ENCODE measurements around the gene CDC42EP3. TPM values are rescaled to one million over a fixed set of nuclear protein-coding genes. Genes with fewer than 3 reads are reported as not detected.

Gene CDC42EP3, protein sequence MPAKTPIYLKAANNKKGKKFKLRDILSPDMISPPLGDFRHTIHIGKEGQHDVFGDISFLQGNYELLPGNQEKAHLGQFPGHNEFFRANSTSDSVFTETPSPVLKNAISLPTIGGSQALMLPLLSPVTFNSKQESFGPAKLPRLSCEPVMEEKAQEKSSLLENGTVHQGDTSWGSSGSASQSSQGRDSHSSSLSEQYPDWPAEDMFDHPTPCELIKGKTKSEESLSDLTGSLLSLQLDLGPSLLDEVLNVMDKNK
- total RNA-seq, result 10 to 100 TPM in 3 of 4 donors, 1 to 10 TPM in 1; 8.1 to 24.7 (median 18.8) TPM

- H3K27me3 ChIP-seq, result no peaks in the 10 kb centered on the region
- intact Hi-C loops (cut with DNase I), result loop anchor here (10.0 kb wide), 1 partner anchor 104 kb away; no protein-coding TSS in a partner anchor
- 1 to 2% methylated on average over 19 to 23 of the region's 90 CpGs for WGBS, 2 donors
- H3K4me3 ChIP-seq (replicated peaks in 1 of 3), result peak within 1 kb of the TSS; percentile 68 to 99 (median 97)
- TF ChIP-seq POLR2A (IDR thresholded peaks at IDR 0.05) (peak in 1 of 2 donors; percentile 76), CTCF (IDR thresholded peaks at IDR 0.05) (no peak)
- peak; percentile 65 to 74 for DNase-seq
- no peaks in the 10 kb centered on the region for H3K9me3 ChIP-seq
- H3K27ac ChIP-seq, result peak within 1 kb of the TSS; percentile 90 to 95 (median 94)
- no peaks in the 10 kb centered on the region for H3K36me3 ChIP-seq
- H3K4me1 ChIP-seq, result peaks cover 5 to 7% of the 10 kb centered on the region in 2 donors
Observed at GRCh38 chr2:37671009-37671815, at the start of gene CDC42EP3. Gene CDC42EP3, minus strand, starts transcription at chr2:37671642. Its CDS starts 25,055 bp downstream, at chr2:37646587.

DNA sequence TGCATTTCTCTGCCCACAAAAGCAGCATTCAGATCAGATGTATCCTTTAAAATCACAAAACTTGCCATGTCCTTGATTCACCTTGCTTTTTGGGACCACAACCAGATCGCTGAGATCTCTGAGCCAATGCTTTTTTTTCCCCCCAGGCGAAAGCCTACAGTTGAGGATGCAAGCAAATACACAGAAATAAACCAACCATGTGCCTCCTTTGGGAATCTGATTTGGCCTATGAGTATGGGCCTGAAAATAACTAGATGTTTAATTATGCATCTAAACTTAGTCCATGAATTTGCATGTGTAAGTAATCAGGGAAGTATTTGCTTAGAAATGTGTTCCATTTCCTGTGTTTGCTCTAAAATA lies 49.7 kb upstream of the CDC42EP3 start:
- Histone ChIP-seq H3K9me3 (no peaks in the 10 kb centered on the region), H3K27ac (no peak overlapping the region), H3K4me1 (peaks cover 0 to 8% of the 10 kb centered on the region in 2 donors), H3K4me3 (replicated peaks in 1 of 3) (no peak overlapping the region), H3K36me3 (no peaks in the 10 kb centered on the region), H3K27me3 (no peaks in the 10 kb centered on the region)
- TF ChIP-seq CTCF (IDR thresholded peaks at IDR 0.05), result no peak
- TF ChIP-seq POLR2A (IDR thresholded peaks at IDR 0.05), result no peak
- DNase-seq, result no peak
- 76 to 81% methylated on average over 2 of the region's 2 CpGs for WGBS, 2 donors
- intact Hi-C loops (cut with DNase I), result no loop called here

GRCh38 chr2:37720533-37721200 lies 49.2 kb upstream of the CDC42EP3 start:
- DNase-seq, result no peak
- Histone ChIP-seq H3K27me3 (no peaks in the 10 kb centered on the region), H3K4me3 (replicated peaks in 1 of 3) (no peak overlapping the region), H3K9me3 (no peaks in the 10 kb centered on the region), H3K36me3 (no peaks in the 10 kb centered on the region), H3K4me1 (peaks cover 0 to 8% of the 10 kb centered on the region in 2 donors), H3K27ac (no peak overlapping the region)
- intact Hi-C loops (cut with DNase I), result no loop called here
- 59 to 64% methylated on average over 6 of the region's 6 CpGs for WGBS, 2 donors
- TF ChIP-seq CTCF (IDR thresholded peaks at IDR 0.05) (no peak), POLR2A (IDR thresholded peaks at IDR 0.05) (no peak)

GRCh38 chr2:37718515-37719161 lies 47.2 kb upstream of the CDC42EP3 start:
- Histone ChIP-seq H3K36me3 (no peaks in the 10 kb centered on the region), H3K27ac (no peak overlapping the region), H3K4me1 (peaks cover 0 to 8% of the 10 kb centered on the region in 2 donors), H3K4me3 (replicated peaks in 1 of 3) (no peak overlapping the region), H3K9me3 (no peaks in the 10 kb centered on the region), H3K27me3 (no peaks in the 10 kb centered on the region)
- 95 to 96% methylated on average over 7 of the region's 7 CpGs for WGBS, 2 donors
- no peak for DNase-seq
- no peak for TF ChIP-seq POLR2A (IDR thresholded peaks at IDR 0.05)
- no peak for TF ChIP-seq CTCF (IDR thresholded peaks at IDR 0.05)
- intact Hi-C loops (cut with DNase I), result no loop called here

Data from thyroid gland (tissue), 4 donors.